ENCODE data around the gene BTN1A1. TPM values are rescaled to one million over a fixed set of nuclear protein-coding genes. Genes with fewer than 3 reads are reported as not detected.
A peak's percentile ranks its signal among the peaks of the same experiment; 100 is the strongest.

The BTN1A1 gene
- total RNA-seq, 4 donors from 2014 or later: not detected

- H3K27ac ChIP-seq: no peak overlapping the region
- H3K27me3 ChIP-seq: no peaks in the 10 kb centered on the region
- H3K4me1 ChIP-seq: peaks cover 3 to 59% (median 20%) of the 10 kb centered on the region in 3 donors
- ATAC-seq: no peak
- H3K4me3 ChIP-seq: no peak overlapping the region
- no peaks in the 10 kb centered on the region for H3K9me3 ChIP-seq
- H3K36me3 ChIP-seq: no peaks in the 10 kb centered on the region
- WGBS, 2 donors (ENCODE audit: low coverage in 1 of 2): 56 to 64% methylated on average over 3 to 5 of the region's 6 CpGs
- TF ChIP-seq CTCF (IDR thresholded peaks at IDR 0.05) (no peak), POLR2AphosphoS5 (IDR thresholded peaks at IDR 0.05) (no peak), POLR2A (IDR thresholded peaks at IDR 0.05) (no peak), EP300 (IDR thresholded peaks at IDR 0.05) (no peak)
Observed at GRCh38 chr6:26534681-26535465, 34.8 kb downstream of the BTN1A1 start.

GRCh38 chr6:26536571-26537159 lies 36.6 kb downstream of the BTN1A1 start:
- H3K9me3 ChIP-seq: no peaks in the 10 kb centered on the region
- peaks cover 0 to 9% of the 10 kb centered on the region in 2 donors for H3K36me3 ChIP-seq
- H3K27me3 ChIP-seq: no peaks in the 10 kb centered on the region
- TF ChIP-seq POLR2A (IDR thresholded peaks at IDR 0.05) (no peak), CTCF (IDR thresholded peaks at IDR 0.05) (no peak), POLR2AphosphoS5 (IDR thresholded peaks at IDR 0.05) (no peak), EP300 (IDR thresholded peaks at IDR 0.05) (no peak)
- WGBS, 2 donors (ENCODE audit: low coverage in 1 of 2): 3 to 4% methylated on average over 12 of the region's 12 CpGs
- ATAC-seq: no peak
- H3K4me1 ChIP-seq: peaks cover 3 to 76% (median 21%) of the 10 kb centered on the region in 3 donors
- peak overlapping the region; percentile 89 to 98 for H3K4me3 ChIP-seq
- H3K27ac ChIP-seq: peak overlapping the region; percentile 95 to 98 (median 96)

GRCh38 chr6:26537160-26537845 lies 37.2 kb downstream of the BTN1A1 start:
- Histone ChIP-seq H3K4me1 (peaks cover 3 to 76% (median 21%) of the 10 kb centered on the region in 3 donors), H3K4me3 (peak overlapping the region; percentile 89 to 98), H3K27me3 (no peaks in the 10 kb centered on the region), H3K36me3 (peaks cover 0 to 11% of the 10 kb centered on the region in 2 donors), H3K27ac (peak overlapping the region; percentile 95 to 98 (median 96)), H3K9me3 (no peaks in the 10 kb centered on the region)
- peak; percentile 86 for ATAC-seq
- no peak for TF ChIP-seq POLR2A (IDR thresholded peaks at IDR 0.05)
- peak; percentile 71 for TF ChIP-seq POLR2AphosphoS5 (IDR thresholded peaks at IDR 0.05)
- TF ChIP-seq CTCF (IDR thresholded peaks at IDR 0.05): peak in 1 of 4 experiments; percentile 2
- 0% methylated on average over 10 to 35 of the region's 37 CpGs for WGBS, 2 donors (ENCODE audit: low coverage in 1 of 2)

- Histone ChIP-seq H3K27ac (peak within 1 kb of the TSS; percentile 95 to 98 (median 96)), H3K4me3 (peak within 1 kb of the TSS; percentile 89 to 98), H3K4me1 (peaks cover 3 to 70% (median 21%) of the 10 kb centered on the region in 3 donors), H3K9me3 (no peaks in the 10 kb centered on the region), H3K36me3 (peaks cover 0 to 18% of the 10 kb centered on the region in 2 donors), H3K27me3 (no peaks in the 10 kb centered on the region)
- 0 to 1% methylated on average over 12 to 18 of the region's 49 CpGs for WGBS, 2 donors (ENCODE audit: low coverage in 1 of 2)
- ATAC-seq: peak; percentile 85
- peak in 2 of 4 experiments; percentile 10 to 28 for TF ChIP-seq CTCF (IDR thresholded peaks at IDR 0.05)
- no peak for TF ChIP-seq EP300 (IDR thresholded peaks at IDR 0.05)
- TF ChIP-seq POLR2A (IDR thresholded peaks at IDR 0.05): peak; percentile 46 to 57
- TF ChIP-seq POLR2AphosphoS5 (IDR thresholded peaks at IDR 0.05): peak; percentile 38
Observed at GRCh38 chr6:26537846-26538571, 37.9 kb downstream of the BTN1A1 start, which contains the start of gene HMGN4. HMGN4 (plus strand) TSS chr6:26538366; CDS start chr6:26545207, 6,841 bp downstream.
